ENCODE measurements around the gene MXRA7.
A peak's percentile ranks its signal among the peaks of the same experiment; 100 is the strongest.

The MXRA7 gene

DNA sequence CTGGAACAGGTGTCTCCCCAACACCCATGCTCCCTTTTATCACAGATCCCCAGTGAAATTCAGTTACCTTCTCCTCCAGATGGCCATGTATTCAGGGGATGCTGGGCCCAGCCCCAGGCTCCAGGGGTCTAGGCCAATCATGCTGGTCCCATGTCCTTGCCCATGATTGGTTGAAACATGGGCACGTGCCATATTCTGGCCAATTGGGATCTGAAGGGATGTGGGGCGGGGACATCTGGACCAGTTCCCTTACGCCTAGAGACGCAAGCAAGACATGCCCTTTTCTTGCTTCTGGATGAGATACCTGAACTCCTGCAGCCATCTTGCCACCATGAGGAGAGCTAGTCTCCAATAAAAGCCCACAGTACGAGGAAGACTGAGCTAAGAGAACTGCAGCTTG lies 36.2 kb downstream of the MXRA7 start:
- DNase-seq: no peak

- no peak for DNase-seq
Observed at GRCh38 chr17:76673729-76674128, 37.0 kb downstream of the MXRA7 start.

- DNase-seq: no peak
Observed at GRCh38 chr17:76672892-76673291, 37.9 kb downstream of the MXRA7 start.

GRCh38 chr17:76672270-76672851 lies 38.4 kb downstream of the MXRA7 start:
- no peak for DNase-seq

DNA sequence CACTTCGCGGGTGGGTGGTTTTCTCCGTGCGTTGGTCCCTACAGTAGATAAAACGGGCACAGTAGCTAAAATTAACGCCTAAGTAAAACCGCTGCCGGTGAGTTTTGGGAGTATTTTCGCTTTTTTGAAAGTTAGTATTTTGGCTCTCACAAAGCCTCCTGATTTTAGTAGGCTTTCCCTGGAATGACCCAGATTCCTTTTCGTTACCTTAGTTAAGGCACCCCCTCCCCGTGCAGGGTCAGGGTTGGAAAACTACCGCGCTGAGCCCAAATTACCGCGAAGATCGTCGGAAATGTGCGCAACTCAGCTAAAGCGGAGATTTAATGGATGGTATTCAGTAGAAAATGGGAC lies 38.9 kb downstream of the MXRA7 start:
- DNase-seq: no peak

GRCh38 chr17:76671123-76671911 lies 39.4 kb downstream of the MXRA7 start:
- peak; percentile 100 for DNase-seq

DNA sequence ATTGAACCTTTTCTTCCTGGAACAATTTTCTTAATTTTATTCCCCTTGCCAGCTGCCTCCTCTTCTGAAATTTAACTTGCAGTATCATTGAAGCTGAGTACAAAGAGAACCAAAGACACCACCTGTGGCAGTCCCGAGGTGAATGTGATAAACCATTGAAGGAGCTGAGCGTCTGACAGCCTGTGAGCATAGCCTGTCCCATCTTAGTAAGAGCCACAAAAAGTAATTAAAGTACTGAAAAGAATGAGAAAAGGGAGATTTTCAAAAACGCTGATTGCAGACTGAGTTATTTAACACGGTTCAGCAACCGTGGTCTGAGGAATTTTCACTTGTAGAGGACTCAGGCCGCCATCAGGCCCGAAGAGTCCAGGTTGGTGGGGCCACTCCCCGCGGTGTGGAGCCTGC lies 40.0 kb downstream of the MXRA7 start:
- DNase-seq: no peak

GRCh38 chr17:76670020-76670717 lies 40.6 kb downstream of the MXRA7 start:
- no peak for DNase-seq

GRCh38 chr17:76667786-76668453 lies 42.8 kb downstream of the MXRA7 start:
- DNase-seq: peak; percentile 19

- no peak for DNase-seq
Observed at GRCh38 chr17:76667491-76667755, 43.3 kb downstream of the MXRA7 start.

GRCh38 chr17:76660656-76661042 lies 50.1 kb downstream of the MXRA7 start:
- DNase-seq: no peak

DNA sequence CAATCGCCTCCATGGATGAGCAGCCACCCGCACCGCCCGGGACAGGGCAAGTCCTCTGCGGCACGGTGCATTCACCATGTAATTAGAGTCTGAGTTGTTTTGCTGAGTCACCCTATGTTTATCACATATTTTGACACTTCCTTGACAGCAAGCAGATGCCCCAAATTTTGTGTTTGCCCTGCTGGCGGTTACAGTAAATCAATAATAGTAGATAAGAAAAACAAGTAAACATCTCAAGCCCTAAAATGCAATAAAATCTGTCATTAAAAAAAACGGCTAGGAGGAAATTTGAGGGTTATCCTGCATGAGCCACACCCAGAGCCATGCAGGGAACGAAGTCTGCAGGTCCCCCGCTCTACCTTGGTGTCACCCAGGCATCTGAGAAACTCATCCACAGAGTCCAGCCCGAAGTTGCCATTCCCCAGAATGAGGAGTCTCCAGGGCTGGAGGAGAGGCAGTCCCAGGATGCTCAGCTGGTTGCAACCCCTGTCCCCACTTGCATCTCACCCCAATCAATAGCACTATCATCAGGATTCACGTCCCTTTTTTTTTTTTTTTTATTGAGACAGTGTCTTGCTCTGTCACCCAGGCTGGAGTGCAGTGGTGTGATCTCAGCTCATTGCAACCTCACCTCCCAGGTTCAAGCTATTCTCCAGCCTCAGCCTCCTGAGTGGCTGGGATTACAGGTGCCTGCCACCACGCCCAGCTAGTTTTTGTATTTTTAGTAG lies 50.7 kb downstream of the MXRA7 start:
- peak; percentile 71 for DNase-seq

DNA sequence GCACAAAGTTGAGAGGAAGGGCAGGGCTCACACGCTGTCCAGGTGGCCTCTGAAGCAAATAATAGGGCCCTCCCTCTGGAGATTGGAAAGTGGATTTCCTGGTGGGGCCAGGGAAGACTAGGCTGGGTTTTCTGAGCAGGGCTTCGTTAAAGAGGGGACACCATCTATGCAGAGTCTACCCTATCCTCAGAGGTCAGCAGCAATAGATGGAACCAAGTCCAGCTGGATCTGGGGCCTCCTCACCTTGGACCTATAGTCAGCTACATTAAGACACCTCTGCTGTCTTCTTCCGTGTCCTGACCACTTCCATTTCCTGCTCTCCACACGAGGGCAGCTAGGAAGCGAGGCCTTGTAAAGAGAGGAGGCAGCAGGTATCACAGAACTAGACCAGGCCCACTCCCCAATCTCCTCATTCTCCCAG lies 52.5 kb downstream of the MXRA7 start:
- DNase-seq: no peak

DNA sequence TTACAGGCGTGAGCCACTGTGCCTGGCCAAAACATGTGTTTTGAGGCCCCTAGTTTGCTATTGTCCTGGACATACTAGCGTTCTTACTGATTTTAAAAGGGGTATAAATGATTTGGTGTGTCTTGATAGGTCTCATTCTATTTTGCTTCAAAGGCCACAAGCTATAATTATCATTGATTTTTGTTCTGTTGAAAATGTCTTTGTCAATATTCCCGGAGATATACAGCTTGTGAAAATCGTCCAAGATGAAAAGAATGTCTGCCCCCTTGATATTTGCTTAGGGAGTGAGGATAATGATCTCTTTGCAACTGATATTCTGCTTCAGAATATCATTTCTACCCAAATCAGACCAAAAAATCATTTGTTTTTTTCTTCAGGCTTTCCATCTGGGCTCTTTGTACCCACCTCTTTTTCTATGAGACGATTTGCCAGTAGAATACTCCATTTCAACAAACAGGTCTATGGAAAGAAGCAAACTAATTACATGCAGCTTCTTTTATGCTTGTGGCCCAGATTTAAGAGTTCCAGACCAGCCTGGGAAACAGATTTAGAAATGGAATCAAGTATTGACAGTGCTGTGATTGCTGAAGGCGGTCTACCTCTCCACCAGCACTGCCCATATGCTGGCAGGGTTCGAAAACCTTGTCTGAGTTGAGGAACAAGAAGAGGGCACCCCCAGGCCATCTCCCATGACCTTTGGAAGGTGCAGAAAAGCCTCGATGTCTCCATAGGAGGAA lies 53.1 kb downstream of the MXRA7 start:
- DNase-seq: no peak

GRCh38 chr17:76654408-76654807 lies 56.4 kb downstream of the MXRA7 start:
- no peak for DNase-seq

GRCh38 chr17:76650504-76650903 lies 60.3 kb downstream of the MXRA7 start:
- DNase-seq: no peak

- no peak for DNase-seq
Observed at GRCh38 chr17:76646712-76647111, 64.1 kb downstream of the MXRA7 start.

DNA sequence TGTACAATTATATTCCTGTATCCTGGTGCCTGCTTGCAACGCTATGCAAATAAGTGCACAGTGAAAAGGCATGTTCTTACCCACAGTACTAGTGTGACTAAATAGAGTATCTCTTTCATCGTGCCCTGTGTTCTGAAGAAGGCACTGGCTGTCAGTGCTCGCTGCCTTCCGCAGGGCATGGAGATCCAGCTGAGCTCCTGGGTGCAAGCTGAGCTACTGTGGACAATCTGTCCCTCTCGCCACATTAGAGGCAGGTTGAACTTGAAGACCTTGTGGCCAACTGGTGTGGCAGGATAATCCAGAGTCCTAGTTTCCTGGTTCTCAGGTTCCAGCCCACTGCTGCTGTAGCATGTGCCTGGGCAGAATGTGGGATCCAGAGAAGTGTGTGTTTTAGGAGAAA lies 65.3 kb downstream of the MXRA7 start:
- no peak for DNase-seq

DNA sequence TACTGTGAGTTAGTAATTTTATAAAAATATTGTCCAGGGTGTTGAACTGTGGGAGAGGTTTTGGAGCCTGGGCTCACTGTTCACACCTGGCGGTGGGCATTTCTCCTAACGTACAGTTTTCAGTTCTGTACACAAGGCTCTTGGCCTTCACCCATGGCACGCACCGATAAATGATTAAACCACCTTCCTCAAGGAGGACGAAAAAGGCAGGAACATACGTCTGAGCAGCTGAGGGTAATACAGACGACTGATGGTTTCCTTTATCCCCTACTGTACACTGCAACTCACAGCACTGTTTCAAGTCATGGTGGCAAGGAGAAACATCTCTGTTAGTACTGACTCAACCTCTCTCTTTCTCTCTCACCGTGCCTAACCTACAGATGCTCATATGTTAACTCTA lies 65.8 kb downstream of the MXRA7 start:
- DNase-seq: no peak

GRCh38 chr17:76643553-76644148 lies 67.1 kb downstream of the MXRA7 start, which contains the start of gene ST6GALNAC1:
Gene ST6GALNAC1 (minus strand): TSS chr17:76643757. CDS start chr17:76643638, 119 bp downstream.
- peak; percentile 65 for DNase-seq

GRCh38 chr17:76642994-76643393 lies 67.8 kb downstream of the MXRA7 start:
- DNase-seq: no peak

DNA sequence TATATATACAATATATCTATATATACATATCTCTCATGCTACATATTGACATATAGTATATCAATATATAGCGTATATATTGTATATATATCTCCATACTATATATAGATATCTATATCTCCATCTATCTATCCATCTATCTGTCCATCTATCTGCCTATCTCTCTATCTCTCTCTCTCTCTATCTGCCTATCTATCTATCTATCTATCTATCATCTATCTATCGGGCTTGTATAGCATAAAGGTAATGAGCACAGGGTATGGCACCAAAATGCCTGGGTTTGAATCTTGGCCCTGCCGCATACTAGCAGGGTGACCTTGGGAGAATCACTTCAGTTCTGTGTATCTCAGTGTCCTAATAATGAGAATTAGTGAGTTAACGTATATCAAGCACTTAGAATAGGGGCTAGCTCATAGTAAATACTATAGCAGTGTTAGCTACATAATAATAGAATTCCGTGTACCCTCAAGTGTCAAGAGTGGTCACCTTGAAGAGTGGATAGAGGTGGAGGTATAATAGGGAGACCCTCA lies 68.7 kb downstream of the MXRA7 start:
- no peak for DNase-seq

Measured in activated effector memory CD4-positive, alpha-beta T cell treated with anti-CD3 and anti-CD28 coated beads, Interleukin-2, amount 50 U/mL, for 16 hours (primary cell).